Effector CD8-positive, alpha-beta T cell (primary cell): ENCODE results near the gene APBB1.
"Not testable (repeated sequence)": the region's sequence is repeated elsewhere in the genome, so short reads cannot be mapped to it uniquely, and the experiment has no call there.

ENCODE experiments used
- DNase-seq: peaks from one replicate; lab custom pipeline; 2025; lab: John Stamatoyannopoulos, UW

The APBB1 gene

DNA sequence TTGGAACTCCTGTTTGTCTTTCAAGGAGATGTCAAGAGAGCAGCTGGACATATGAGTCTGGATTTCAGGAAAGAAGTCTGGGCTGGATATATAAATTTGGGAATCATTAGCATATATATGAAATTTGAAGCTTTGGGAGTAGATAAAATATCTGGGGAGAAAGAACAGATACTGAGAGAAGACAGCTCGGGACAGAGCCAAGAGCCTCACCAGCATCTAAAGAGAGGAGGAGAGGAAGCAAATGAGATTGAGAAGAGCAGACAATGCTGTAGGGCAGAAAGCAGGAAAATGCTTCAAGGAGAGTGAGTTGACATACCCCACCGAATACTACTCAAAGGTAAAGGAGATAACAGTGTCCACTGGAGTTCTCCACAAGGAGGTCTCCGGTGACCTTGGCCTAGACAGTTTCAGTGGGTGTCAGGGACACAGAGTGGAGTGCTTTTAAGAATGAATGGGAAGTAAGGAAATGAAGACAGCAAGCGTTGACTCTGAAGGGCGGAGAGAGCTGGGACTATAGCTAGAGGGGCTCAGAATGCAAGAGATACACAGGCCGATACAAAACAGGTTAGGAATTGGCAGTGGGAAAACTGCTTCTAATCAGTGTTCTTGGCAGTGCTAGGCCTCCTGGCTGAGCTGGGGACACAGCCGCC is 862 bp downstream of the APBB1 start:
- DNase-seq, result no peak

- no peak for DNase-seq
Measured at GRCh38 chr11:6415797-6416196, 3.1 kb downstream of the APBB1 start.

DNA sequence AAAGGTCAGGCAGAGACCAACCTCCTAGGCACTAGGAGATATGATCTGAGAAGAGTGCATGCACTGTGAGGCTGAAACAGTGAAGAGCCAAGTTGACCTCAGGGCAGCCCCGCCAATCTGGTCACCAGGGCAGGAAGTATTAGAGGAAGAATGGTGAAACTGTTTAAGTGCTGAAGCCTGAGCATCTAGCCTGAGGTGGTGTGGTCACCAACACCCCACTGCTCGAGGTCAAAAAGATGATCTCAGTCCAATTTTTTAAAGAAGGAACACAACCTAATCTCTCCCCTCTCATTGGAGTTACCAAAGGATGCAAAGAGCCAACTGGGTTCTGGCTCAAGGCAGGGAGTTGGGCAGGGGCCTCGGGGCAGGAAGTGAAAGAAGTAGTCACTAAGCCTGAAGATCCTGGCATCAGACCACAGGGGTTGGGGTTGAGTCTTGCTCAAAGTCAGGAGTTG is 4.0 kb downstream of the APBB1 start:
- DNase-seq, result no peak

- DNase-seq, result peak; percentile 64
Measured at GRCh38 chr11:6413791-6414201, 5.1 kb downstream of the APBB1 start.

DNA sequence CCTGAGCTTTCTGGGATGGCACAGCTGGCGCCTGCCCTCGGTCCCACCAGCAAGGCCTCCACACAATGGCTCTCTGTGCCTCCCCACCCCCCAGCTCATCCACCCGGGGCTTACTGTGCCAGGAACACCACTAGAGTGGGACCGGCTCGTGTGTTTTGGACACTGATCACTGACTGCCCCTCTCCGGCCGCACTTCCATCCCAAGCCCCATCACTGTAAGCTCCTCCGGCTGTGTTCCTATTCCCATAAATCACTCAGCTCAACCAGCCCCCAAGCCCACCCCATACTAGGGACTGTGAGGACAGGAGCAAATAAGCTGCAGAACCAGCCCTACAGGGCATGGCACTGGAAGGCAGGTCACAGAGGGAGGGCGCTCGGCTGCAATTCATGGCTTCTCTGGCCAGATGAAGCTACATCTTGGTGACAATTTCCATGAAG is 7.3 kb downstream of the APBB1 start:
- DNase-seq, result no peak

DNA sequence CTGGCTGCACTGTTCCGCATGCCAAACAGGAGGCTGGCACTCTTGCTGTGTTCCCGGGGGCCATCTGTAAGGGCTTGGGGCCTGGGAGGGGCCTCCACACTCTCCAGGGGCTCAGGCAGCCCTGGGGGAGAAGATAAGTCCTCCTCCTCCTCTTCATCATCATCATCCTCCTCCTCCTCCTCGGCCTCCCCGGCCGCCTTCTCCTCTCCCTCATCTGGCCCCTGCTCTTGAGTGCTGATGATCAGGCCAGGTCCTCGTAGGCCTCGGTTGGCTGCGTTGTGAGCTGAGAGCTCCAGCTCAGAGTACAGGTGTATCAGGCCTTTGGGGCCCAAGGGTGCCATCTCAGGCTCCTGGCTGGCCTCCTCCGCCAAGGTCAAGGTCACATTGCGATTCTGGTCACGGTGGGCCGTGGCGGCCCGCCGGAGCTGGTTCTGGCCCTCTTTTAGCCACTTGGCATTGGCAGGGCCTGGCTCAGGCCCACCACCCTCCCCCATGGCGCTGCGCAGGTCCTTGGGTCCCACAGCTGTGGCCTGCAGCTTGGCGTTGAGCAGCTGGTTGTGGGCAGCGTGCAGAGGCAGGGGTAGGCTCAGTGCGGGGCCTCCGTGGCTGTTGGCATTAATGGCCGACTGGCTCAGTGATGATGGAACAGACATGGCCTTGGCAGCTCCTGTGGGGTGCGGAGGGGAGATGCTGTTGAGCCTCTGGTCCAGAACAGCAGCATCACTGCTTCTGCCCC is 8.0 kb downstream of the APBB1 start:
- no peak for DNase-seq

- DNase-seq, result no peak
Measured at GRCh38 chr11:6406370-6406769, 12.5 kb downstream of the APBB1 start.

GRCh38 chr11:6405846-6406245 is 13.0 kb downstream of the APBB1 start:
- no peak for DNase-seq

GRCh38 chr11:6405052-6405667 is 13.7 kb downstream of the APBB1 start:
- DNase-seq, result no peak

GRCh38 chr11:6404342-6405051 is 14.4 kb downstream of the APBB1 start:
- DNase-seq, result no peak

GRCh38 chr11:6403539-6403938 is 15.4 kb downstream of the APBB1 start:
- no peak for DNase-seq

- DNase-seq, result peak; percentile 76
Measured at GRCh38 chr11:6402561-6402981, 16.3 kb downstream of the APBB1 start.

- DNase-seq, result no peak
Measured at GRCh38 chr11:6402061-6402470, 16.8 kb downstream of the APBB1 start.

GRCh38 chr11:6401464-6401863 is 17.4 kb downstream of the APBB1 start:
- no peak for DNase-seq

DNA sequence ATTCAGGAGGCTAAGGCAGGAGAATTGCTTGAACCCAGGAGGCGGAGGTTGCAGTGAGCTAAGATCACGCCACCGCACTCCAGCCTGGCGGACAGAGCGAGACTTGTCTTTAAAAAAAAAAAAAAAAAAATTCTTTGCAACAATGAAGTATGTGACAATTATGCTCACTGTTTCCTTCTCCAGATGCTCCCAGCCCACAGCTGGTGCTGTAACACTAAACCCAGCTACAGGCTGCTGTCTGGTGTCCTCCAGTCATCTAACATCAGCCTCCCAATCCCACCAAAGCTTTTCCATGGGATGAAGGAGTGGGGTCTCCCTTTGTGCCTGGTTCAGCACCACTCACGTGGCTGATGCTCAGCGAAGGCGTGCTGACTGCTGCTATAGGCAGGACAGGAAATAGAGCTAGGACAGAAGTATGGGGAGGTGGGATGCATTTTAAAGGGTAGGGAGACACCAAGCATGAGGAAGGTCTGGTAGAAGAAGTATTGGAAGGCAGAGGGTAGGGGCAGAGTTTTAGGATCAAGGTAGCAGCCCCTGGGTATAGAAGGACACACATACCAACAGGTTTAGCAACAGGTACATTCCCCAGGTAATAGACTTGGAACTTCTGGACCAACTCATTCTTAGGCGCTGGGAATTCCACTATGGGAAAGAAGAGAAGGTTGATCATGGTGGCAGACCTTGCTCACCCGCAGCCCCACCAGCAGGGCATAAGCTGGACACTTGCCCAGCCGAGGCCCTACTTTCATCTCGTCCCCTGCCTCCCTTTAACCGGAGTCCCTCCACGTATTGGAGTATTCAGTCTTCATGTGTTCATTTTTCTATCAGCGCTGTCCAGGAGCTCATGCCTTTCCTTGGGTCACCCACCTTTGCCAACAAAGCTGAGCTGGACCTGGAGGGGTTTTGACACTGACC is 18.2 kb downstream of the APBB1 start:
- no peak for DNase-seq

GRCh38 chr11:6397636-6398035 is 21.3 kb downstream of the APBB1 start:
- no peak for DNase-seq

GRCh38 chr11:6397156-6397555 is 21.7 kb downstream of the APBB1 start:
- no peak for DNase-seq

DNA sequence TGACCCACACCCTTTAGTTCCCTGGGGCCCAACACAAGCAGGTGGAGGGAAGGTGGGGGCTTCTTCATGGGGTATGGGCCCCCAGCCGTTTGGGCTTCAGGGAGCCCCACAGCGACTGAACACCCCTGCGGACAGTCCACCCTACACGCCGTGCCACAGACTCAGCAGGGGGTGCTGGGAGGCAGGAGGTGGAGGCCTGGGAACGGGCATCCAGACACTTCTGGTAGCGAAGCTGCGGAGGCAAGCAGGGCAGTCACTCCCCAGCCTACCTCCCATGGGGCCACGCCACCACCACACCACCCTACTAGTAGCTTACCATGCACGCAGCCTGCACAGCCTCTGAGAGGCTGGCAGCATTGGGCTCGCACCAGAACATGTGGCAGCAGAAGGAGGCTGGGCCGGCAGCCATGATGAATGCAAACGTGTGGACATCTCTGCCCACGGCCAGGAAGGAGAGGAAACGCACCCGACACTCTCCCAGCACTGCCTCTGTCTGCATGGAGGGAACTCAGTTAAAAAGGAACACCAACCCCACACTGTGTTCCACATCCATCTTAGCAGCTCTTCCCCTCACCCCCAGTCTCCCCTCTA is 23.3 kb downstream of the APBB1 start:
- no peak for DNase-seq

GRCh38 chr11:6393989-6394670 is 24.8 kb downstream of the APBB1 start:
- DNase-seq, result no peak

DNA sequence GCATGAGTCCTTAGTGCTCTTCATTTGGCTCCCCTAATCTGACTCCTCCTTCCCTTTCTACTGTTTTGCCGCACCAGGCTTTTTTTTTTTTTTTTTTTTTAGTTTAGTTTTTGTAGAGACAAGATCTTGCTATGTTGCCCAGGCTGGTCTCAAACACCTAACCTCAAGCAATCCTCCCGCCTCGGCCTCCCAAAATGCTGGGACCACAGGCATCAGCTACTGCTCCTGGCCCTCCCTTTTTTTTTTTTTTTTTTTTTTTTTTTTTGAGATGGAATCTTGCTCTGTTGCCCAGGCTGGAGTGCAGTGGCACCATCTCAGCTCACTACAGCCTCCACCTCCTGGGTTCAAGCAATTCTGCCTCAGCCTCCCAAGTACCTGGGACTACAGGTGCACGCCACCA is 26.6 kb downstream of the APBB1 start:
- DNase-seq, result not testable (repeated sequence)
